GM18508 (cell line): ENCODE data around the gene IGF2.

Experiments used
- ATAC-seq: cut with Tn5 transposase; IDR thresholded peaks from one replicate; pipeline ENCODE4 v1.9.1; 2021; ENCODE audit warnings: moderate number of reproducible peaks; ENCODE audit not compliant: insufficient read depth, unreplicated experiment

The IGF2 gene

DNA sequence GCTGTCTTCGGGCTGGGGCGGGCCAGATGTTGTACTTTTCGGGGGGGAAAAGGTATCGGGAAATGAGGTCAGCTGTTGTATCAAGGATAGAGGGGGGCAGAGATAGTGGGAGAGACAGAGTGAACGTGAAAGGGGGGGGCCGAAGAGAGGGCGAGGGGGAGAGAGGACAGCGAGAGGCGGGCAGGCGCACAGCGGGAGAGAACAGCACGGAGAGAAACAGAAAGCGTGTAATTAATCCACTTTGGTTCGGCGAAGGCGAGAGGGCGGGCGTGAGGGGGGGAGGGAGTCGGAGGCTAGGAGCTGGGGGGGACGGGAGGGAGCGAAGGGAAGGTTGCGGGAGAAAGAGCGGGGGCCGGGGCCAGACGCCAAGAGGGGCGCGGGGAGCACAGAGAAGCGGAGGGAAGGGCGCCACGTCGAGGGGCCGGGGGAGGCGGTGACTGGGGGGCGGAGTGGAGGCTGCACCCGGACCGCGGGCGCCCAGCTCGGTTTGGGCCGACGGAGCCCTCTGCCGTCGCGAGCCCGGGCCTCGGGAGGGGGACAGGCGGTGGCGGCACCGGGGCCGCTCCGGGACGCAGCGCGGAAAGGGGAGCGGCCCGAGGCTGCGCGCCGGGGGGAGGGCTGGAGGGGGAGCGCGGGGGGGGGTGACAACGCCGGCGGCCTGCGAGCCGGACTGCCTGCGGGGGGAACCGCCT lies 612 bp downstream of the IGF2 start:
- no peak for ATAC-seq

DNA sequence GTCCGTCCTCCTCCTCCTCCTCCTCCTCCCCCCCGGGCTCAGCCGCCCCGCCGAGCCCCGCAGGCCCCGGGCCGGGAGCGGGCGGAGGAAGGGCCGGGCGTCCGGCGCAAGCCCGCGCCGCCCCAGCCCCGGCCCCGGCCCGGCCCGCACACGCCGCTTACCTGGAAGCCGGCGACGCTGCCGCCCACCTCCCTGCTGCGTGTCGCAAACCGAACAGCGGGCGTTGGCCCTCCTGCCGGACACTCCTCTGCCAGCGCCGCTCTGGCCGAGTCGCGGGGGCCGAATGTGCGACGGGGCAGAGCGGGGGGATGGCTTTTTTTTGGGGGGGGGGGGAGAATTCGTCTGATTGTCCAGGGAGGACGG lies 1.1 kb downstream of the IGF2 start:
- no peak for ATAC-seq

DNA sequence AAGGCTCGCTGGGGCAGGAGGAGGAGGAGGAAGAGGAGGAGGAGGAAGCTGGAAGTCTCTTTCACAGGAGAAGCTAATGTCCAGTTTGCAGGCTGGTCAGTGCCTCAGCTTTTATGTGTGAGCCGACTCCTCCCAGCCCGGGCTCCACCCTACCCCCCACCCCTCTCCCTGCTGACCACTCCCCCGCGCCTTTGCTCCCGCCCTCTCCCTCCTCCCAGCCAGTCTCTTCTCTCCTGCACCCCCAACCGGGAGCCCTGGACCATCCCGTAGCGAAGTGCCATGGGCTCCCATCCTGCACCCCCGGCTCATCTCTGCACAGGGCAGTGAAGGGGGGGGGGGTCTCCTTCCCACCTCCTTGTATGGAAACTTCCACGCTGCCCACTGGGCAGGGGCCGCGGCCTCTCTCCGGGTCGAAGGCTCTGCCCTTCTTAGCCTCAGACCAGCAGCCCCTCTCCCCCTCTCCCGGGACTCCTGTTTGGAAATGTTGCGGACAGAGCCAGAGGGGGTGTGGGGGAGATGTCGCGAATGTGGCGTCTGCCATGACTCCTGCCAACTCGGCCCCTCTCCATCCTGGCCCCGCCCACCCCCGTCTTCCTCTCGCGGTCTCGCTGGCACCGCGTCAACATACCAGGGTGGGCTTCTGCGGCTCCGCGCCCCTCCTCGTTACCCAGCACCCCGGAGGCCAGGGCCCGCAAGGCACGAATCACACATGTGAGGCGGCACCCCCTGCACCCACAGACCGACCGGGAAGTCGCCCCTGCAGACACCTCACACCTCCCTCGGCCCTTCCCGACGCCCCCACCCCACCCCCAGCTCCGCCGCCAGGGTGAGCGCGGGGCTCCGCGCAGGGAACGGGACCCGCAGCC lies 1.8 kb downstream of the IGF2 start:
- no peak for ATAC-seq

DNA sequence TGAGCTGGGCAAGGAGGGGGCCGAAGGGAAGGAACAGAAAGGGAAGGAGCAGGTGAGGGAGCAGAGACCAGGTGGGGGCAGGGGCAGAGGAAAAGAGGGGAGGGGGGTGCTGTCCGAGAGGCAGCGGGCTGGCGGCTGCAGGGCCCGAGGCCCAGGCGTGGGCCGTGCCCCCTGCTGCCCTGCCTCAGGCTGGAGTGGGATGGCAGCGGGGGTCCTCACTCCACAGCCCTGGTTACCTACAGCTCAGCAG lies 2.3 kb downstream of the IGF2 start:
- ATAC-seq, result no peak

DNA sequence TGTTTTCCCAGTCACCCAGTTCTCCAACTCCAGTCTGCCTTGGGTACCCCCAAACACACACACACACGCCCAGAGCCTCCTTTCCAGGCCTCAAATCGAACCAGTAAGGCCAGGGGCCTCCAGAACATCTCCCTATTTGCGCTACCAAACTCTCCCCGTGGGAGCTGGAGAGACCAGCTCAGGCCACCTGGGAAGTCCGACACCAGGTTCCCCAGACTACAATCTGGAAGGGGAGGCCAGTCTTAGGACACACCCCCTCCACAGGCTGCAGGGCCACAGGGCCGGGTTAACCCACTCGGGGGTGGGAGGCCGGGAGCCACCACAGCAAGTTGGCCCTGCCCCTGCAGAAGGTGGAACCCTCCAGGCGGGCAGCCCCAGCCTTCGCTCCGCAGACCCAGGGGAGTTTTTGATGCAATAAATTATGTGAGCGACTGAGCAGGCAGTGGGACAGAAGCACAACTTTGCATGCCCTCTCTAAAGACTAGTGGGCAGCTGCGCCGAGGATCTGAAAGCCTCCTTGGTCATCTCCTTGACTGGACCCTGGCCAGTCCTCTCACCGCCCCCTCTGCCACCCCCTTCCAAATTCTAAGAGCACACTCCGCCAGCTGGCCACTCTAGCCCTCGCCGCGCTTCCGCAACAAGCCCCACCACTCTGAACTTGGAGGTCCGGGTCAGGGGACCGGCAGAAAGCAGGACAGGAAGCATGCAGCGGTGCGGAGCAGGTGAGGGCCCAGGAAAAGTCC lies 2.8 kb downstream of the IGF2 start:
- ATAC-seq, result no peak

DNA sequence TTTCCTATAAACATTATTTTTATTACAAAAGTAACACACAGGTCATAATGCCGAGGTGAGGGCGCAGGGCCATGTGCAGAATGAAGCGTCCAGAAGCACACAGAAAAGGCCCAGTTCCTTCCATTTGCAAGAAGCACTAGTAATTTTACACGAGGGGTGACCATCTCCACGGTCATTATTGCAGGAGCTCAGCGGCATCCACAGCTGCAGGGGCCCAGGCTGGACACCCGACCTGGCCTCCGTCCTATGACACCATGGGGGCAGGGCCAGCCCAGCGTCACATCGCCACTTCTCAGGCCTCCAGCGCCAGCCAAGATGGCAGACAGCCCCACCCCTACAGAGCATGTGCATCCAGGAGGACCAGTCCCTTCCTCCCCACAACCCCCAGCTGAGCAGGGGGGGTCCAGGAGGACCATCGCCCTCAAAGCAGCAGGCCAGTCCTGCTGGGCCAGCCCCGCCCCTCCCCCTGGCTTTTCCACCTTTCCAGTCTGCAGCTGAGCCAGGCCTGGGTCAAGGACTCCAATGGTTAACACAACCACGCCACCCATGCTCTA lies 3.5 kb downstream of the IGF2 start:
- ATAC-seq, result no peak

DNA sequence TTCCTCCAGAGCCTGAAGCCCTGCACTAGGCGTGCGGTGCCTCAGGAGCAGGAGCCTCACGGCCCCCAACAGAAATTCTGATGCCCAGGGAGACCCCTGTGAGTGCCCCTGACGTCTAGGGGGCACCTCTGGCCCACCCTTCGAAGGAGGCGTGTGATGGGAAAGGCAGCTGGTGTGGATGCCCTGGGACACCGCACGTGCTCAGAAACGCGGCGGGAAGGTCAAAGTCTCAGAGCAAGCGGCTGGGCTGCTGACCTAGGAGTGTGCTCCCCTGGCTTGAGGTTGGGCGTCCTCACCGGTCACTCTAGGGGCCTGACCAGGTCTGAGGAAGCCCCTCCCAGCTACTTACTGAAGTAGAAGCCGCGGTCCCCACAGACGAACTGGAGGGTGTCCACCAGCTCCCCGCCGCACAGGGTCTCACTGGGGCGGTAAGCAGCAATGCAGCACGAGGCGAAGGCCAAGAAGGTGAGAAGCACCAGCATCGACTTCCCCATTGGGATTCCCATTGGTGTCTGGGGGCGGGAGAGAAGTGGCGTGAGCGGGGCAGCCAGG lies 4.1 kb downstream of the IGF2 start:
- no peak for ATAC-seq

DNA sequence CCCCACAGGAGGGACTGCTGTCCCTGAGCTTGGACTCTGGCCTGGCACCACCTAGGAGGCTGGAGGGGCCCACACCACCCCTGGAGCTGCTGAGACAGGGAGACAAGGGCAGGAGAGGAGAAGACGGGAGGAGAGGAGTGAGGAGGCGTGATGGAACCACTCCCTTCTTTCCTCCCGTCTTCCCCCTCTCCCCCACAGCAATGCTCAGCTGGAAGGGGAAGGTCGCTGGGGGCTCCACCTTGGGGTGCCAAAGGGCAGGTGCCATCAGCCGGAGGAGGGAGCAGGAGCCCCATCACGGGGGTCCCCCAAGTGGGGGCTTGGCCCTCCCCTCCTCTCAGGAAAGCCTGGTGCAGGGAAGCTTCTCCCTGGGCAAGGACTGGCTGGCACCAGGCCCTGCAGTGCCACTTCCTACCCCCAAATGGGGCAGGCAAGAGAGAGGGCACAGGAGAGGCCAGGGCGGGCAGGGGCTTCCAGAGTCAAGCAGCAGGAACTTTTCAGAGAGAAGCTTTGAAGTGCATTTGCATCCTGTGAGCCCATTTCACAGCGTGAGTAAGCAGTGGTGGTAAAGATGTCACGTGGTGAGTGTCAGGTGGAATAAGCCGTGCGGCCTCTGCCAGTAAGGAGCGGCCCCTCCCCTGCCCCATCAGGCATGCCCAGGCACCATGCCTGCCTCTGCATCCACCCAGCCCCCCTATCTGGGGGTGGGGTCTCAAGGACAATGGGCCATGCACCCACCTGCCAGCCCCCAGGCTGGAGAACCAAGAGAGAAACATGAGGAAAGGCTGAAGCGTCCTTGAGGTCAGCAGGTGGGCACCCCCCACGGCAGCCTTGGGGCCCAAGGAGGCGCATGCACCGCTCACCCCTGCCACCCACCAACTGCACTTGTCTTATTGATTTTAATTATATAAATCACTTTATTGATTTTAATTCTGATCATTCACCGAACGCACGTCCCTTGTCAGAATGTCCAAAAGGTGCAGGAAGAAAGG lies 4.9 kb downstream of the IGF2 start:
- ATAC-seq, result no peak

DNA sequence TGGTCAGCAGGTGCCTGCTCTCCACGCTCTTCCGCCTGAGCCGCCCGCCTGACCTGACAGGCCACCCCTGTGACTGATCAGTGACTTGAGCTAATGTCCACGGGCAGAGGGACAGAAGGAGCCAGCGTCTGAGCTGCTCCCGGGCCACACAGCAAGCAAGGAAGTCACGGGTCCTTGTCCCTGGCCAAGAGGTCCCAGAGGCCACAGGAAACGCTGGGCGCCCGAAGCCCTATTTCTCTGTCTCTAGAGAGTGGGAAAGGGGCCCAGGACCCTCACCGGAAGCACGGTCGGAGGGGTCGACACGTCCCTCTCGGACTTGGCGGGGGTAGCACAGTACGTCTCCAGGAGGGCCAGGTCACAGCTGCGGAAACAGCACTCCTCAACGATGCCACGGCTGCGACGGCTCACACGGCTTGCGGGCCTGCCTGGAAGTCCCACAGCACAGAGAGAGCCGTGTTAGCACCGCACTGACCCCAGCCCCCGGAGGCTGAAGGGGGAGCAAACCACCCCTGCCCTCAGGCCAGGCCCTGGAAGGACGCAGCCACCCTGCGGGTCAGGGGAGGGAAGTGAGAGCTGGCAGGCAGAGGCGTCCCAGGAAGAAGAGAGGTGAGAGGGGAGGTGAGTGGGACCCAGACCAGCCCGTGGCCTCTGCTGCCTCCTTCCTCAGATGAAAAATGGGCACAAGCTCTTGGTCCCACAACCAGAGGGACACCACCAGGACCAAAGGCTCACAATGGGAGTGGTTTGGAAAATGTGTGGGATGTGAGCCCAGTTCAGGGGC lies 5.8 kb downstream of the IGF2 start:
- no peak for ATAC-seq

DNA sequence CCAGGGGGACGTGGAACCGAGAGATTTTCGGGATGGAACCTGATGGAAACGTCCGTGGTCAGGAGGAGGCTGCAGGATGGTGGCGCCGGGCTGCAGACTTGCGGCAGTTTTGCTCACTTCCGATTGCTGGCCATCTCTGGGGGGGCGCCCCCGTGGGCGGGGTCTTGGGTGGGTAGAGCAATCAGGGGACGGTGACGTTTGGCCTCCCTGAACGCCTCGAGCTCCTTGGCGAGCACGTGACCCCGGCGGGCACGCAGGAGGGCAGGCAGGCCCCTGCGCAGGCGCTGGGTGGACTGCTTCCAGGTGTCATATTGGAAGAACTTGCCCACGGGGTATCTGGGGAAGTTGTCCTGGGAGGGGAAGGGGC lies 6.3 kb downstream of the IGF2 start:
- no peak for ATAC-seq

DNA sequence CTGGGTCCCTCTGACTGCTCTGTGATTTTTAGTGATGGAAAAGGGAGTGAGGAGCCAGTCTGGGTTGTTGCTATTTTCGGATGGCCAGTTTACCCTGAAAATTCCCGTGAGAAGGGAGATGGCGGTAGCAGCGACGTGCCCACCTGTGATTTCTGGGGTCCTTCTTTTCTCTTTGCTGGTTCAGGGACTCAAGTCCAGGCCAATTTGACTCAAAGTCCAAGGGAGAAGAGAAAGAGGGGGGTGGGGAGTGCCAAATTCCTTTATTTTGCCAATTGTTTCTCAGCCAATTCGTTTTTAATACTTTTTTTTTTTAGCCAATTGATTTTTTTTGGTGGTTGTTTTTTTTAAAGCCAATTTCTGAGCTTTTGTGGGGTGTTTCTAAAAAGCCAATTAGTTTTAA lies 6.9 kb downstream of the IGF2 start:
- ATAC-seq, result no peak

DNA sequence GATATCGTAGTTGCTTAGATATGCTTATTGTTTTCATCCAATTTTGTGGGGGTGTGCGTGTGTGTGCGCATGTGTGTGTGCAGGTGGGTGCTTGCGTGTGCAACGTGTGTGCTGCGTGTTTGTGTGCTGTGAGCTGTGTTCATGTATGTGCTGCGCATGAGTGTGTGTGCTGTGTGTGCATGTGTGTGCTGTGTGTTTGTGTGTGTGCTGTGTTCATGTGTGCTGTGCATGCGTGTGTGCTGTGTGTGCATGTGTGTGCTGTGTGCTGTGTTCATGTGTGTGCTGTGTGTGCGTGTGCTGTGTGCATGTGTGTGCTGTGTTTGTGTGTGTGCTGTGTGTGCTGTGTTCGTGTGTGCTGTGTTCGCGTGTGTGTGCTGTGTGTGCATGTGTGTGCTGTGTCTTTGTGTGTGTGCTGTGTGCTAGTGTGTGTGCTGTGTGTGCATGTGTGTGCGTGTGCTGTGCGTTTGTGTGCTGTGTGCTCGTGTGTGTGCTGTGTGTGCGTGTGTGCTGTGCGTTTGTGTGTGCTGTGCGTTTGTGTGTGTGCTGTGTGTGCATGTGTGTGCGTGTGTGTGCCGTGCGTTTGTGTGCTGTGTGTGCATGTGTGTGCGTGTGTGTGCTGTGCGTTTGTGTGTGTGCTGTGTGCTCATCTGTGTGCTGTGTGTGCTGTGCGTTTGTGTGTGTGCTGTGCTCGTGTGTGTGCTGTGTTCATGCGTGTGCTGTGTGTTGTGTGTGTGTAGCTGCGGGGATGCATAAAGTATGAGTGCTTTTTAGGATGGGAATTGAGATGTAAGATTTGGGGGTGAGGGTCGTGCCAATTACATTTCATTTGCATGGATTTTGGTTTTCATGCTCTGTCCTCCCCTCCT lies 7.6 kb downstream of the IGF2 start:
- ATAC-seq, result no peak

DNA sequence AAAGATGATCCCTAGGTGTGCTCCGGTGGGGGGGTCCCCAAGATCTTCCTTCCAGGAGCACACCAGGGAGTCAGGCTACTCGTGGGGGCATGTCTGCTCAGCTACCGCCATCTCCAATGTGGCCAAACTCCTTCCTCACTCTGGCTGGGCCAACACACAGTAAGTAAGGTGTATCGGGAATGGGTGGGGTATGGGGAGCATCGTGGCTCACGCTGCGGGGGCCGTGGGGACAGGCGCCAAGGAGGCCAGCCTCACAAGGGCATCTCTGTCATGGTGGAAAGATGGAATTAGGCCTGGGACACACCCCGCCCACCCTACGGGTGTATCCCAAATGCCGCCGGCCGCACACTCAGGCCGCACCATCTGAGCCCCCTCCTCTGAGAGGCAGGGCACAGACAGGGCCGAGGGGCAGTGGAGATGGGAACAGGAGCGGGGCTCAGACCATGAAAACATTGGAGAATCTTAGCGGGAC lies 8.3 kb downstream of the IGF2 start:
- ATAC-seq, result no peak

DNA sequence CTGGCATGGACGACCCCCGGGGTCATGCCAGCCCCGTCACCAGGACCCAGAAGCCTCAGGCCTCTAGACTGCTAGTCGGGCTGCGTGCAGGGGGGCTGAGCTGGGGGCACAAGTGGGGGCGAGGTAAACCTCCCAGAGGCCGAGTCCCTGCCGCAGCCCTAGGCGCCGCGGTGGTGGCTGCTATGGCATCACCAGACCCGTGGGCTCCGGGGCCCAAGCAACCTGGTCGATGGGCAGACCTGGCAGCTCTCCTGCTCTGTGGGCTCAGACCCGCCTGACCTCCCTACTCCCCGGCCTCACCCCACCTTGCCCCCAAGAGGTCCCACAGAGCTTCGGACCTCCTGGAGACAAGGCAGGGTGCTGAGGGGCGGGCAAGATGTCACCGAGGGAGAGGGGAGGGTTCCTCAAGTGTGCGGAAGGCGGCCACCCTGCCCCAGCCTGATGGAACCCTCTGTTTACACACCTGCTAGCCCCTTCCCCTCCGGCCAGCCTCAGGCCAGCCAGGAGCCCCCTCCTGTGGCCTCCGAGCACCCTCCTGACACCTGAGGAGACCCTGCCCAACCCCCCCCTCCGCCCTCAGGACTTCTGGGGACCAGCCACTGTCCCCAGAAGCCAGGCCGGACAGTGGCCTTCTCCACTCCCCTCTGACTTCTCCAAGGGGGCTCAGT lies 9.4 kb downstream of the IGF2 start:
- ATAC-seq, result no peak

DNA sequence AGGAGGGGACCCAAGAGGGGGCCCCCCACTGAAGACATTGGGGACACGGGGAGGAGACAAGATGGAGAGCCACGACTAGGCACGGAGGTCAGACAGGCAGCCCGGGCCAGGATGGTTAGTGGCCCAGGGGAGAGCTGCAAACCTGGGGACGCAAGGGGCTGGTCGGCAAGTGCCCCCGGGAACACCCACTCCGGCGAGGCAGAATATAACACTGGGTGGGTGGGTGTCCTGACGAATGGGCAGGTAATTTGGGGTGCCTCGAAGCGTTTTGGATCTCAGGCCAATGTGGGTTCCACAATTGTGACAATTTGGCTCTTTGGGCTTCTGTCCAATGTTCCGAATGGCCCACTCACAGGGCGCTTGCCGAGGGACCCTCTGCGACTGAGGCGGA lies 9.9 kb downstream of the IGF2 start:
- no peak for ATAC-seq

DNA sequence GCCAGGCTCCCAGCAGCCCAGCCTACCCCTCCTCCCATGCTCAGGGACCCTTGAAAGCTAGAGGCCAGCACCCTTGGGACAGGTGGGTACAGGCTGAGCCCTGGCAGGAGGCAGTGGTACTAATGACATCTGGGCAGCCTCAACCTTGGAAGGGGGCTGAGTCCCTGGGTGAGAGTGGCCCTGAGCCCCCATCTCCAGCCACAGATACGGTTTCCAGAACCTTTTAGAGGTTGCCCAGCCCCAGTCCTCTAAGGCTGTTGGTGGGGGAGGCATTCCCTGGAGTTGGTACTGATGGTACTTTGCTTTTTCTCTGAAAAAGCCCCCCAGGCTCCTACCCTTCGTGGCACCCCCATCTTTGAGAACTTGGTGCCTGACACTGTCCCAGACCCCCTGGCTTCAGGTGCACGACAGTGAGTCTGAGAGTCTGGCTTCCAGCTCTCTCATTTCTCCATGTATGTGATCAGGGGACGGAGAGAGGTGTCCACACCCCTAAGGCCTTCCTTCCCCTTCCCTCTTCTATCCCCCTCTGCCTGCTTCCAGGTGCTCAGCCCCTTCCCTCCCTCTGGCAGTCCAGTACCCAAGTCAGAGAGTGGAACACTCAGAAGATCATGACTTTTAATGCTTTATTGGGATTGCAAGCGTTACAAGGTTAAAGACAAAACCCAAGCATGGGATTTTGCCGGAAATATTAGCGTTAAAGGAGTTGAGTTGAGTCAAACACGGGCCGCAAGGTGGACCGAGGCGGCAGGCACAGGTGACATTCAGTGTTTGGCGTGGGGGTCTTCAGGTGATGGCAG lies 10.5 kb downstream of the IGF2 start:
- ATAC-seq, result no peak

DNA sequence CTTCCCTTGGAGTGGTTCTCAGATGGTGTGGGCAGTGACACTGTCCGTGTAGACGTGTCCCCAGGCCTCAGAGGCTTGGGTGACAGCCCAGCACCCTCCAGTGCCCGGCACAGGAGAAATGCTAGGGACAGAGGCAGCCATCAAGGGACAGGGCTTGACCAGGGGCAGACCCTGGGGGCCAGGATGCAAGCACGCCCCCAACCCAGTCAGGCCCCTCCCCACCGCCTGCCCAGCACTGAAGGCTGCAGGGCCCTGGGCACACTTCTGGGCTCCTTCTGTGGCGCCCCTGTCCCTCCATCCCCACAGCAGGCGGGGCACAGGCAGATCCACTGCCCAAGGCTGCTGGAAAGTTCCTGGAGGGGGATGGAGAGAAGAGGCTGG lies 11.1 kb downstream of the IGF2 start:
- no peak for ATAC-seq
